ENCODE results near the gene BRD3OS. TPM values are rescaled to one million over a fixed set of nuclear protein-coding genes. Genes with fewer than 3 reads are reported as not detected.
A peak's percentile ranks its signal among the peaks of the same experiment; 100 is the strongest.

Gene BRD3OS
- total and polyA plus RNA-seq, 2 of the 13 experiments (the other 11 are each of a cell fraction or from before 2014, with no cell fraction given) = 4.9 to 5.7 TPM

- 0 out of 2 replicates have a peak, but pooled peaks have one; percentile 16 for TF ChIP-seq HNRNPL (IDR thresholded peaks at IDR 0.05; ENCODE audit: low read depth, low read length)
- TF ChIP-seq ZFY (CRISPR knock-in tag; IDR thresholded peaks at IDR 0.05) = peak; percentile 69
- TF ChIP-seq PITX1 (CRISPR knock-in tag; IDR thresholded peaks at IDR 0.05) = no peak
- no peak for TF ChIP-seq ZNF737 (CRISPR knock-in tag; IDR thresholded peaks at IDR 0.05; ENCODE audit: borderline replicate concordance)
- no peak for TF ChIP-seq ZNF597 (CRISPR knock-in tag; IDR thresholded peaks at IDR 0.05)
- TF ChIP-seq ZNF761 (CRISPR knock-in tag; conservative IDR thresholded peaks at IDR 0.05) = no peak
- no peak for TF ChIP-seq SMARCE1 (IDR thresholded peaks at IDR 0.05; ENCODE audit: borderline replicate concordance)
- TF ChIP-seq ZNF547 (CRISPR knock-in tag; IDR thresholded peaks at IDR 0.05) = peak; percentile 32; the same call in 1 of the 2 replicates
- TF ChIP-seq ERF (CRISPR knock-in tag; IDR thresholded peaks at IDR 0.05) = no peak
- TF ChIP-seq KAT7 (CRISPR knock-in tag; IDR thresholded peaks at IDR 0.05; ENCODE audit: borderline replicate concordance) = 0 out of 2 replicates have a peak, but pooled peaks have one; percentile 33
- TF ChIP-seq ZNF574 (CRISPR knock-in tag; IDR thresholded peaks at IDR 0.05) = no peak
- no peak for TF ChIP-seq MZF1 (CRISPR knock-in tag; IDR thresholded peaks at IDR 0.05; ENCODE audit: borderline replicate concordance)
- TF ChIP-seq ZNF343 (CRISPR knock-in tag; IDR thresholded peaks at IDR 0.05) = 0 out of 2 replicates have a peak, but pooled peaks have one; percentile 28
- TF ChIP-seq ZNF777 (CRISPR knock-in tag; IDR thresholded peaks at IDR 0.05) = peak; percentile 31; the same call in 1 of the 2 replicates
- TF ChIP-seq ZNF224 (CRISPR knock-in tag; IDR thresholded peaks at IDR 0.05) = no peak
- TF ChIP-seq DRAP1 (CRISPR knock-in tag; IDR thresholded peaks at IDR 0.05) = no peak
- TF ChIP-seq HOXA5 (CRISPR knock-in tag; IDR thresholded peaks at IDR 0.05) = no peak
- TF ChIP-seq ZNF784 (CRISPR knock-in tag; IDR thresholded peaks at IDR 0.05; ENCODE audit: borderline replicate concordance) = no peak
- TF ChIP-seq EP300 (IDR thresholded peaks at IDR 0.05; ENCODE audit: low read depth in 2 of 2, low read length in 2 of 2) = no peak
- TF ChIP-seq EP300 (CRISPR knock-in tag; IDR thresholded peaks at IDR 0.05; ENCODE audit: borderline replicate concordance) = no peak
- TF ChIP-seq ZNF329 (CRISPR knock-in tag; IDR thresholded peaks at IDR 0.05; ENCODE audit: low read depth) = no peak
- no peak for TF ChIP-seq ZSCAN5A (CRISPR knock-in tag; IDR thresholded peaks at IDR 0.05; ENCODE audit: borderline replicate concordance)
- TF ChIP-seq CBX1 (IDR thresholded peaks at IDR 0.05; ENCODE audit: low read depth) = no peak
- peak; percentile 52 for TF ChIP-seq ASH2L (IDR thresholded peaks at IDR 0.05; ENCODE audit: insufficient read length, low read depth, low read length)
Measured at GRCh38 chr9:134025606-134026541, 593 bp downstream of the BRD3OS start (continued).
